Measurements from ENCODE around the gene TIAM2. TPM values are rescaled to one million over a fixed set of nuclear protein-coding genes. Genes with fewer than 3 reads are reported as not detected.

The TIAM2 gene
- total RNA-seq, 1 donor from 2014 or later = 2.4 TPM

GRCh38 chr6:155142168-155143028 is 147.3 kb downstream of the TIAM2 start:
- H3K36me3 ChIP-seq (ENCODE audit: control insufficient read depth, insufficient read depth, low read length) = no peaks in the 10 kb centered on the region
- no peak for DNase-seq (ENCODE audit: low read depth)
- no peaks in the 10 kb centered on the region for H3K27me3 ChIP-seq (ENCODE audit: control insufficient read depth, insufficient read depth, low read length)
- no peak overlapping the region for H3K4me3 ChIP-seq (ENCODE audit: low read depth, low read length)
- TF ChIP-seq, protein P1, sequence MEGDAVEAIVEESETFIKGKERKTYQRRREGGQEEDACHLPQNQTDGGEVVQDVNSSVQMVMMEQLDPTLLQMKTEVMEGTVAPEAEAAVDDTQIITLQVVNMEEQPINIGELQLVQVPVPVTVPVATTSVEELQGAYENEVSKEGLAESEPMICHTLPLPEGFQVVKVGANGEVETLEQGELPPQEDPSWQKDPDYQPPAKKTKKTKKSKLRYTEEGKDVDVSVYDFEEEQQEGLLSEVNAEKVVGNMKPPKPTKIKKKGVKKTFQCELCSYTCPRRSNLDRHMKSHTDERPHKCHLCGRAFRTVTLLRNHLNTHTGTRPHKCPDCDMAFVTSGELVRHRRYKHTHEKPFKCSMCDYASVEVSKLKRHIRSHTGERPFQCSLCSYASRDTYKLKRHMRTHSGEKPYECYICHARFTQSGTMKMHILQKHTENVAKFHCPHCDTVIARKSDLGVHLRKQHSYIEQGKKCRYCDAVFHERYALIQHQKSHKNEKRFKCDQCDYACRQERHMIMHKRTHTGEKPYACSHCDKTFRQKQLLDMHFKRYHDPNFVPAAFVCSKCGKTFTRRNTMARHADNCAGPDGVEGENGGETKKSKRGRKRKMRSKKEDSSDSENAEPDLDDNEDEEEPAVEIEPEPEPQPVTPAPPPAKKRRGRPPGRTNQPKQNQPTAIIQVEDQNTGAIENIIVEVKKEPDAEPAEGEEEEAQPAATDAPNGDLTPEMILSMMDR (IDR thresholded peaks at IDR 0.05; ENCODE audit: insufficient read depth, low read length, severe bottlenecking) = no peak
- FAIRE-seq = no peak

GRCh38 chr6:155143029-155143577 is 148.0 kb downstream of the TIAM2 start:
- no peak overlapping the region for H3K4me3 ChIP-seq (ENCODE audit: low read depth, low read length)
- DNase-seq (ENCODE audit: low read depth) (no peak), FAIRE-seq (no peak)
- TF ChIP-seq, protein P1 (IDR thresholded peaks at IDR 0.05; ENCODE audit: insufficient read depth, low read length, severe bottlenecking) = no peak
- H3K27me3 ChIP-seq (ENCODE audit: control insufficient read depth, insufficient read depth, low read length) = no peaks in the 10 kb centered on the region
- H3K36me3 ChIP-seq (ENCODE audit: control insufficient read depth, insufficient read depth, low read length) = no peaks in the 10 kb centered on the region

GRCh38 chr6:155143578-155144106 is 148.5 kb downstream of the TIAM2 start:
- H3K27me3 ChIP-seq (ENCODE audit: control insufficient read depth, insufficient read depth, low read length) = no peaks in the 10 kb centered on the region
- H3K36me3 ChIP-seq (ENCODE audit: control insufficient read depth, insufficient read depth, low read length) = no peaks in the 10 kb centered on the region
- DNase-seq (ENCODE audit: low read depth) (no peak), FAIRE-seq (no peak)
- no peak overlapping the region for H3K4me3 ChIP-seq (ENCODE audit: low read depth, low read length)
- TF ChIP-seq, protein P1 (IDR thresholded peaks at IDR 0.05; ENCODE audit: insufficient read depth, low read length, severe bottlenecking) = no peak

DNA sequence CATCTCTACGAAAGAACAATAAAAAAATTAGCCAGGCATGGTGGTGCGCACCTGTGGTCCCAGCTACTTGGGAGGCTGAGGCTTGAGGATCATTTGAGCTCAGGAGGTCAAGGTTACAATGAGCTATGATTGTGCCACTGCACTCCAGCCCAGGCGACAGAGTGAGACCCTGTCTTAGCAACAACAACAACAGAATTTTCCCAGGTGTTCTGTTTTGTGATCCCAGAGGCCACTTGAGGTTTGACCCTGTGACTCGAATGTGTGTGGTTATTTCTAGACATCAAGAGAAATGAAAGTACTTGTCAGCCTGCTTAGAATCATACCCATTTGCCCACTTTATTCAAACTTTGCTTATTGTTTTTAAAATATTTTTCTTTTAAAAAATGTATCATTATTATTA is 151.1 kb downstream of the TIAM2 start:
- Histone ChIP-seq H3K36me3 (ENCODE audit: control insufficient read depth, insufficient read depth, low read length) (no peaks in the 10 kb centered on the region), H3K4me3 (ENCODE audit: low read depth, low read length) (no peak overlapping the region), H3K27me3 (ENCODE audit: control insufficient read depth, insufficient read depth, low read length) (no peaks in the 10 kb centered on the region)
- no peak for FAIRE-seq
- TF ChIP-seq, protein P1 (IDR thresholded peaks at IDR 0.05; ENCODE audit: insufficient read depth, low read length, severe bottlenecking) = no peak
- no peak for DNase-seq (ENCODE audit: low read depth)

- Histone ChIP-seq H3K27me3 (ENCODE audit: control insufficient read depth, insufficient read depth, low read length) (no peaks in the 10 kb centered on the region), H3K4me3 (ENCODE audit: low read depth, low read length) (no peak overlapping the region), H3K36me3 (ENCODE audit: control insufficient read depth, insufficient read depth, low read length) (no peaks in the 10 kb centered on the region)
- DNase-seq (ENCODE audit: low read depth) (no peak), FAIRE-seq (no peak)
- TF ChIP-seq, protein P1 (IDR thresholded peaks at IDR 0.05; ENCODE audit: insufficient read depth, low read length, severe bottlenecking) = no peak
These were observed 153.0 kb downstream of the TIAM2 start for GRCh38 chr6:155147958-155148663.
